ENCODE results near the gene ITGA8.

DNA sequence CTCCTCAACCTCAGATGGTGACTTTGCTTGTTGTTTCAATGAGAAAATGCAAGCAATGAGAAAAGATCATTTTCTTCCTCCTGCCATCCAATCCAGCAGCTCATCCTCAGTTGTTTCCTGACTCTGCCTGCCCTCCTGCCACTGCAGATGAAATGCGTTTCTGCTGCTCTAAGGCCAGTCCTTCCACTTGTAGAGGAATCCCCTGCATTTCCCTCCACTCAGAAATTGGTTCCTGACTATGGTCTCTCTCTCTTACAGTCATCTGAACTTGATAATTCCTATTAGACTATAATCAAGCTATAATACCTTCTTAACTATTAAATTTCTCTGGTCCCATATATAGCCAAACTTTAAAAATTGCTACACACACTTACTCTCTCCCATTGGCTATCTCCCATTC lies 14.4 kb downstream of the ITGA8 start:
- TF ChIP-seq POLR2A (IDR thresholded peaks at IDR 0.05): no peak
- no peak for TF ChIP-seq CTCF (IDR thresholded peaks at IDR 0.05)
- no peak for TF ChIP-seq EP300 (IDR thresholded peaks at IDR 0.05)

Data from ovary (tissue), 3 donors.